ENCODE results near the gene ADA. TPM values are rescaled to one million over a fixed set of nuclear protein-coding genes. Genes with fewer than 3 reads are reported as not detected.

The ADA gene
- total RNA-seq, 2 donors from 2014 or later = 12.8 to 15.9 TPM

- Mint-ChIP-seq H3K4me1 (peaks cover 9% of the 10 kb centered on the region), H3K36me3 (ENCODE audit: low read depth) (peaks cover 14% of the 10 kb centered on the region), H3K9me3 (peaks cover 13% of the 10 kb centered on the region), H3K27ac (no peak overlapping the region), H3K27me3 (ENCODE audit: insufficient read depth) (no peaks in the 10 kb centered on the region), H3K4me3 (no peak overlapping the region)
- no peak overlapping the region for H3K4me3 ChIP-seq (ENCODE audit: low read length)
- no peaks in the 10 kb centered on the region for H3K27me3 ChIP-seq (ENCODE audit: control insufficient read depth, insufficient read depth, low read length, poor library complexity, severe bottlenecking)
- no peak overlapping the region for H3K27ac ChIP-seq (ENCODE audit: low read depth, low read length)
- peaks cover 8% of the 10 kb centered on the region for H3K36me3 ChIP-seq (ENCODE audit: control insufficient read depth, insufficient read depth, low read length)
- peaks cover 22% of the 10 kb centered on the region for H3K9me3 ChIP-seq (ENCODE audit: control insufficient read depth, low read length)
- H3K9ac ChIP-seq (ENCODE audit: extremely low read depth, low read length, poor library complexity, severe bottlenecking) = no peak overlapping the region
- TF ChIP-seq CTCF (conservative IDR thresholded peaks at IDR 0.05) = no peak
- peaks cover 8% of the 10 kb centered on the region for H3K4me1 ChIP-seq (ENCODE audit: control insufficient read depth, insufficient read depth, low read length)
- 85 to 97% methylated on average over 8 to 11 of the region's 11 CpGs for WGBS, 2 experiments (ENCODE audit: insufficient coverage in 1 of 2, insufficient read length in 1 of 2)
- no peak for DNase-seq
These were observed 13.8 kb downstream of the ADA start for GRCh38 chr20:44637522-44638372.

GRCh38 chr20:44637042-44637441 lies 14.5 kb downstream of the ADA start:
- H3K36me3 Mint-ChIP-seq (ENCODE audit: low read depth) = peaks cover 14% of the 10 kb centered on the region
- no peak for DNase-seq
- H3K27ac Mint-ChIP-seq = no peak overlapping the region
- Histone ChIP-seq H3K9me3 (ENCODE audit: control insufficient read depth, low read length) (peaks cover 22% of the 10 kb centered on the region), H3K4me3 (ENCODE audit: low read length) (no peak overlapping the region), H3K4me1 (ENCODE audit: control insufficient read depth, insufficient read depth, low read length) (peaks cover 2% of the 10 kb centered on the region), H3K27ac (ENCODE audit: low read depth, low read length) (no peak overlapping the region), H3K9ac (ENCODE audit: extremely low read depth, low read length, poor library complexity, severe bottlenecking) (no peak overlapping the region), H3K36me3 (ENCODE audit: control insufficient read depth, insufficient read depth, low read length) (peaks cover 8% of the 10 kb centered on the region), H3K27me3 (ENCODE audit: control insufficient read depth, insufficient read depth, low read length, poor library complexity, severe bottlenecking) (no peaks in the 10 kb centered on the region)
- TF ChIP-seq CTCF (conservative IDR thresholded peaks at IDR 0.05) = no peak
- peaks cover 13% of the 10 kb centered on the region for H3K9me3 Mint-ChIP-seq
- peaks cover 2% of the 10 kb centered on the region for H3K4me1 Mint-ChIP-seq
- H3K4me3 Mint-ChIP-seq = no peak overlapping the region
- WGBS, 2 experiments (ENCODE audit: insufficient coverage in 1 of 2, insufficient read length in 1 of 2) = 89 to 100% methylated on average over 2 to 5 of the region's 5 CpGs
- no peaks in the 10 kb centered on the region for H3K27me3 Mint-ChIP-seq (ENCODE audit: insufficient read depth)

GRCh38 chr20:44635877-44636276 lies 15.6 kb downstream of the ADA start:
- Histone ChIP-seq H3K27me3 (ENCODE audit: control insufficient read depth, insufficient read depth, low read length, poor library complexity, severe bottlenecking) (no peaks in the 10 kb centered on the region), H3K9ac (ENCODE audit: extremely low read depth, low read length, poor library complexity, severe bottlenecking) (no peak overlapping the region), H3K4me1 (ENCODE audit: control insufficient read depth, insufficient read depth, low read length) (no peaks in the 10 kb centered on the region), H3K4me3 (ENCODE audit: low read length) (no peak overlapping the region), H3K27ac (ENCODE audit: low read depth, low read length) (no peak overlapping the region), H3K9me3 (ENCODE audit: control insufficient read depth, low read length) (peaks cover 17% of the 10 kb centered on the region), H3K36me3 (ENCODE audit: control insufficient read depth, insufficient read depth, low read length) (peaks cover 5% of the 10 kb centered on the region)
- no peak overlapping the region for H3K27ac Mint-ChIP-seq
- TF ChIP-seq CTCF (conservative IDR thresholded peaks at IDR 0.05) = no peak
- H3K27me3 Mint-ChIP-seq (ENCODE audit: insufficient read depth) = peaks cover 2% of the 10 kb centered on the region
- H3K4me3 Mint-ChIP-seq = no peak overlapping the region
- WGBS, 2 experiments (ENCODE audit: insufficient coverage in 1 of 2, insufficient read length in 1 of 2) = 80 to 91% methylated on average over 1 to 4 of the region's 4 CpGs
- peaks cover 14% of the 10 kb centered on the region for H3K36me3 Mint-ChIP-seq (ENCODE audit: low read depth)
- no peak for DNase-seq
- H3K4me1 Mint-ChIP-seq = no peaks in the 10 kb centered on the region
- H3K9me3 Mint-ChIP-seq = peaks cover 13% of the 10 kb centered on the region
